Measurements from ENCODE around the gene B3GNT3.
A peak's percentile ranks its signal among the peaks of the same experiment; 100 is the strongest.
"Not testable (repeated sequence)": the region's sequence is repeated elsewhere in the genome, so short reads cannot be mapped to it uniquely, and the experiment has no call there.

Gene B3GNT3

DNA sequence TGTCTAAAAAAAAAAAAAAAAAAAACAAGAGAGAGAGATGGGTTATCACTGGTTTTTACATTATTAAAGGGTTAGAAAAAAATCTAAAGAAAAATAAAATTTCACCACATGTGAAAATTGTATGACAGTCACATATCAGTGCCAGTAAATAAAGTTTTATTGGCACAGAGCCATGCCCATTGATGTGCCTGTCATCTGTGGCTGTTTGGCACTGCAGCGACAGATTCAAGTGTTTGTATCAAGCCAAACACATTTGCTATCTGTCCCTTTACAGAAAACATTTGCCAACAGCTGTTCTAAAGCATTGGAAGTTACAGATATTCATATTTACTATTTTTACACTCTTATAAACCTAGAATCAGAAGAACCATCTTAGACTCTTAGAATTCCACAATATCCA is 27.4 kb upstream of the B3GNT3 start:
- DNase-seq, result no peak

DNA sequence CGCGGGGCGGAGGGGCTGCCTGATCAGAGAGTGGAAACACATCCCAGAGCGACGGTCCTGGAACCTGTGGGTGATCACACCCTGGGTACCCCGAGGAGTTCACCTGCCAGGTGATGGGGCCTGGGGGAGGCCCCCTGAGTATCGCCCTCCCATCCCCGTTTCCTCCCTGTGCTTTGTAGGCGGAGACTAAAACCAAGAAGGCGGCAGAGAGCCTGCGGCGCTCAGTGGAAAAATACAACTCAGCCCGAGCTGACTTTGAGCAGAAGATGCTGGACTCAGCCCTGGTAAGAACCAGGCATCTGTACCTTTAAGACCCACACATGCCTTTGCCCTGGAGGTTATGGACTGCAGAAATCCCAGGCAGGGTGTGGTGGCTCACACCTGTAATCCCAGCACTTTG is 24.3 kb upstream of the B3GNT3 start:
- DNase-seq, result no peak

- DNase-seq, result no peak
These were observed 22.8 kb upstream of the B3GNT3 start for GRCh38 chr19:17772172-17772571.

- peak; percentile 56 for DNase-seq
These were observed 19.6 kb upstream of the B3GNT3 start for GRCh38 chr19:17775245-17775927.

DNA sequence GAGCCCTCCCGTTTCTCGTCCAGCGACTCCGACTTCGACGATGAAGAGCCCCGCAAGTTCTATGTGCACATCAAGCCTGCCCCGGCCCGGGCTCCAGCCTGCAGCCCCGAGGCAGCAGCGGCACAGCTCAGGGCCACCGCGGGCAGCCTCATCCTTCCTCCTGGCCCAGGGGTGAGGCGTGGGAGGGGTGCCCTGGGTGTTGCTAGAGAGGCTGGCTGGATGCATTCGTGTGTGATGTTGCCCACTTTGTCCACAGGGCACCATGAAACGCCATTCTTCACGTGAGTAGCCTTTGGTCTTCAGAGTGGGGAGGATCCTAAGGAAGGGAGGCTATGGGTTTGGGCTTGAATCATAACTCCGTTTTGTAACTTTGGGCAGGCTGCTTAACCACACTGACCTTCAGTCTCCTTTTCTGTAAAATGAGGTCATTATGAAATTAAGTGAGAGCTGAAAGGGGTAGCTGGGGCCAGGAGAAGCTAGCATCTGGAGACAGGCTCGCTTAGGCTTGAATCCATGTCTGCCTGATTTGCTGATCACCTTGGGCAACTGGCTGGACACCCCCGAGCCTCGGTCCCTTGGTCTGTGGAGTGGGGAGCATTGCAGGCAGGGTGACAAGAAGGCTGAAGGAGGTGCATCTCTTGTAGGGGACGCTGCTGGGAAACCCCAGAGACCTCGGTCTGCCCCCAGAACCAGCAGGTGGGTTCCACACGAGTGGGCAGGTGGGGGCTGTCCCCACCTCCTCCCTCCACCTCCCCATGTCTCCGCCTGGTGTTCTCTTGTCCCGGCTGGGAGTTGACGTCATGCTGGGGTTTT is 18.7 kb upstream of the B3GNT3 start:
- DNase-seq, result no peak

GRCh38 chr19:17777840-17778239 is 17.1 kb upstream of the B3GNT3 start:
- DNase-seq, result not testable (repeated sequence)

DNA sequence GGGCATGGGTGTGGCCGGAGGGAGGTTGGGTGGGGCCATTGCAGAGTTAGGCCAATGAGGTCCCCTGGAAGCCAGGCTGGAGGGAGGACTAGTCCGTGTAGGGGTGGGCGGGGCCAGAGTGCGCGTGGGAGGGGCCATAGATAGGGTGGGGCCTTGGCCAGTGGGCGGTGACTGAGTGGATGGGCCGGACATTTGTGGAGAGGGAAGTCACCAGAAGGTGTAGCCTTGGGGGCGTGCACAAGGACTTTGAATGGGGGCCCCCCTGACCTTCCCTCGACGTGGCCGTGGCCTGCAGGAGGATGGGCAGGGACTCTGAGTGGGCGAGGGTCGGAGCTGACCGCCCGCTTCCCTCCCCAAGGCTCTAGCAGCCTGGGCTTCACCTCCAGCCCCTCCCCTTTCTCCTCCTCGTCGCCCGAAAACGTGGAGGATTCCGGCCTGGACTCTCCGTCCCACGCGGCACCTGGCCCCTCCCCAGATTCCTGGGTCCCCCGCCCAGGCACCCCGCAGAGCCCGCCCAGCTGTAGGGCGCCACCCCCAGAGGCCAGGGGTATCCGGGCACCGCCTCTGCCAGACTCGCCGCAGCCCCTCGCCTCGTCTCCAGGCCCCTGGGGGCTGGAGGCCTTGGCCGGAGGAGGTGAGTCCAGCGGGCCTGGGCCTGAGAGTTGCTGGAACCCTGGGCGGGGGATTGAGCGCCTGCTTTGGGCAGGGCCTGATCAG is 16.5 kb upstream of the B3GNT3 start:
- DNase-seq, result peak; percentile 32

GRCh38 chr19:17778968-17779929 is 15.7 kb upstream of the B3GNT3 start:
- no peak for DNase-seq

DNA sequence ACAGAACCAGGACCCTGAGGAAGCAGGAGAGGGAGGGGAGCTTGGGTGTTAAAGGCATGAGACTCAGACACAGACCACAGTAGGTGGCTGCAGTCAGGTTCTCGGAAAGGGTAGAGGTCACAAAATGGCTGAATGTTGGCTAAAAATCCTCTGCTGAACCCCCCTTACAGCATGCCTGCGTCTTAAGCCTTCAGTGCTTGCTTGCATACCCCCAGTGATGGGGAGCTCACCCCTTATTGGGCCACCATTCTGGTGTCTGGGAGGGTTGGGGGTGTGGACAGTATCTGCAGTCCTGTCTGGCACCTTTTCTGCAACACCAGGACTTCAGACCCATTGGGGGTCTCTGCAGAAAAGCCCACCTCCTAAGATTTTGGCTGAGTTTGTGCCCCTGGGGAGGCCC is 14.2 kb upstream of the B3GNT3 start:
- no peak for DNase-seq

GRCh38 chr19:17783721-17784120 is 11.2 kb upstream of the B3GNT3 start:
- not testable (repeated sequence) for DNase-seq

DNA sequence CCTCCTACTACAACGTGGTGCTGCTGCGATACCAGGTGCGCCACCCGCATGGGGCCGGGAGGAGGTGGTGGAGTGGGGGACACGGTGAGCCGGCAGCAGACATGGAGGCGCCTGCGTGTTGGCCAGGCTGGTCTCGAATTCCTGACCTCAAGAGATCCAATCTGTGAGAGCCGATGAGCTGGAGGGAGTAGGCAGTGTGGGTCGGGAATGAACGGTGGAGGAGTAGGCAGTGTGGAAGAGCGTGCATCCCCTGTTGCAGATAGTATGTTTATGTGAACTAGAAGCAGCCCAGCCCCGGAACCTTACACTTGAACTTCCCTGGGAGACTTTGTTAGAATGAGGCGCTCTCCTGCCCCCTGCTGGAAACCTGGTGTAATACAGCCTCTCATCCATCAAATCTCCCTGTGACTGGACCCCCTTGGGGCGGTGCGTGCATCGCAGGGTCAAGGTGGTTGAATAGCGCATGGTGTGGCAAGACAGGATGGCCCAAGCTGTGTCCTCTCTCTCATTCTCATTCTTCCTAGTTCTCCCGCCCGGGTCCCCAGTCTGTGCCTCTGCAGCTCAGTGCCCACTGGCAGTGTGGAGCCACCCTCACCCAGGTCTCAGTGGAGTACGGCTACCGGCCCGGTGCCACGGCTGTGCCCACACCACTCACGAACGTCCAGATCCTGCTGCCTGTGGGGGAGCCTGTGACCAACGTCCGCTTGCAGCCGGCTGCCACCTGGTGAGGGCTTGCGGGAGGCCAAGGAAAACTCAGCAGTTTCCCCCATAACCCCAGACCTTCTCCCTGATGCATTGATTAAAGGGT is 10.5 kb upstream of the B3GNT3 start:
- peak; percentile 74 for DNase-seq

GRCh38 chr19:17787274-17787913 is 7.5 kb upstream of the B3GNT3 start:
- no peak for DNase-seq

DNA sequence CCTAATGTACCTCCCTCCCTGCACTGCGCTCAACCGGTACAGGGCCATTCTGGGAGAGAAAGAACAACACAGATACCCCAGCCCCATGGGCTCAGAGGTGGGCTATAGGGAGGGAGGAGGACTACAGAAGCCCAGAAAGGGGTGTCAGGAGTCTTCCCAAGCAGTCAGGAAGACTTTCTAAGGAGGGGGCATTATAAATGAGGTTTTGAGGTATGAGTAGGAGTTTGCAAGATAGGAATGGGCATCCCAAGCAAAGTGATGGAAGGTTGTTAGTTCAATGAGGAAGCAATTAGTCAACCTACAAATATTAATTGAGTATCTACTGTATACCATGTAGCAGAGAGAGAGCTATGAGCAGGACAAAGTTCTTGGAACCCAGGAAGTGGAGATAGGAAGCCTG is 6.3 kb upstream of the B3GNT3 start:
- no peak for DNase-seq

DNA sequence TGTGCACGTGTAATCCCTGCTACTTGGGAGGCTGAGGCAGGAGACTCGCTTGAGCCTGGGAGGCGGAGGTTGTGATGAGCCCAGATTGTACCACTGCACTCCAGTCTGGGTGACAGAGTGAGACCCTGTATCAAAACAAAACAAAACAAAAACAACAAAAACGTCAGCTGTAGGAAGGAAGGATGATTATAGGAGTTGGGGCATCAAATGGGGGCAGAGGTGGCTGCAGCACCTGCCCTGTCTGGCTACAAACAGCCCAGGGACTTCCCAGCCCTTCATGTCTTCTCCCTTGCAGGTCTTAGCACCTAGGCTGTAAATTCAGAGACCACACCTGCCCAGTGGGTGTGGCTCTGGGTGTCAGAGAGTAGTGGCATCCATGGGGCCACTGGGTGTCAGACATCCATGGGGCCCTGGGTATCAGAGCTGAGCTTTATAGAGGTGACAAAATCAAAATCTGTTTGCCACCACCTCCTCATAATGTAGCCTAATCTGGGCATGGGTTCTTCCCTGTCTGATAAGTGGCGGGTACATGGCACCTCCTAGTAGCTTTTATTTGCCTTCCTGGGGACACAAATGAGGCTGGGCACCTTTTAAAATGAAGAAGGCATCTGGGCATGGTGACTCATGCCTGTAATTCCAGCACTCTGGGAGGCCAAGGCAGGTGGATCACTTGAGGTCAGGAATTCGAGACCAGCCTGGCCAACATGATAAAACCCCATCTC is 4.7 kb upstream of the B3GNT3 start:
- DNase-seq, result no peak

- DNase-seq, result no peak
These were observed 567 bp upstream of the B3GNT3 start for GRCh38 chr19:17794412-17794730.

DNA sequence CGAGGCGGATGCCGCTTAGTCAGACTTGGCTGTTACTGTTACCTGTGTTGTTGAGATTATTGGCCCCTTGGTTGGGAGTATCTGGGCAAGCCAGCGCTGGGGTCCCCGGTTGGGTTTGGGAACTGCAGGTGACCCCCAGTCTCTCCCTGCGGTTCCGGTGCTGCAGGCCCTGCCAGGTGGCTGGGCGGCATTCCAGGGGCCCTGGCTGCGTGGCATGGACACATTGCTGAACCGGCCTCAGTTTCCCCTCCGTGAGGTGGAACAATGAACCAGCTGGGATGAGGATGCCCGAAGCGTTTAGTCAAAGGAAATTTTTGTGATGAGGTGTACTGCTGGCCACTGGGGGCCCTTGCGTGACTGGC is 538 bp downstream of the B3GNT3 start:
- no peak for DNase-seq

DNA sequence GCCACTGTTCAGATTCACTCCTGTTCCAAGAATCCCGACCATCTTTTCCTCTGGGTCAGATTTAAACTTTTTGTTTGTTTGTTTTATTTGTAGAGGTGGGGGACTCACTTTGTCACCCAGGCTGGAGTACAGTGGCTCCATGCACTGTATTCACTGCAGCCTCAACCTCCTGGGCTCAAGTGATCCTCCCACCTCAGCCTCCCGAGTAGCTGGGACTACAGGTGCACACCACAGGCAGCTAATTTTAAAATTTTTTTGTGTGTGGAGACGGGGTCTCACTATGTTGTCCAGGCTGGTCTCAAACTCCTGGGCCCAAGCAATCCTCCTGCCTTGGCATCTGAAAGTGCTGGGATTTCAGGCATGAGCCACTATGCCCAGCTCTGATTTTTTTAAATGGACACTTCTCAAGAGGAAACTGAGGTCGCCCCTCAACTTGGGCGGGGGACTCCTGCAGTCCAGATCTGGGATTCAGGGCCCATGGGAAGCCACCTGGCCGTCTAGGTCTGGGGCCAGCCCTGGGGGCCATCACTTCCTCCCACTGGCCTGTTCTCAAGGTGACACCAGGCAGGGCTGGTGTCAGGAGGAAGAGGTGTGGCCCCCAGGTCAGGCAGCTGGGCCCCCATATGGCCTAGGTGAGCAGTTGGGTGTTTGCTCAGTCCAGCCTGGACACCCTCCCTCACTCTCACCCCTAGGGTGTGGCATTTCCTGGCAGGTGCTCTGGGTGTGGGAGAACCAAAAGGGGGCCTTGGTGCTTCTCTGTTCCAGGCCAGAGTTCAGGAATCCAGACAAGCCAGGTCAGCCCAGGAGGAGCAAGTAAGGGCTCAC is 1.3 kb downstream of the B3GNT3 start:
- DNase-seq, result no peak

DNA sequence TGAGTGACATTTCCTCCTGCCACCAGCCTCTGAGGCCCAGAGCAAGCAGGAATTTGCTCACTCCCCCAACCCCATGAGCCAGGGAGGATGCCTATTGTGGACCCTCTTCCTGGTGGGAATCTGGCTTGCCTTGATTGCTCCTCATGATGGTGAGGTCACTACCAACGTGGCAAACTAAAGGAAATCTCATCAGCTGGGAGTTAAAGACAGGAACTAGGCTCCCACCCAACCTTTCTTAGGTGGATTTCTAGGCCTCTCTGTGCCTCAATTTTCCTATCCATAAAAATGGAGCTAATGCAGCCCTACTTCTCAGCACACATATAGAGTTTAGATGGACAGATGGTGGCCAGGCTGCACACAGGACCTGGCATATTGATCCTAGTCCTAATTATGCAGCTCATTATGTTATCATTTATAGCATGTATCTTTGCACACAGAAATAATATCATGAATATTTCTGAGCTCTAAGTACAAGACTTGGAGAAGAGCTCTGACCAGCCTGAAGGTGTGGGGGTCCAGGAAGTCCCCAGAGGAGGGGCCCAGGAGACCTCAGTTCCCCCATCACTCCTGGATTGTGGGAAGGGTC is 2.0 kb downstream of the B3GNT3 start:
- DNase-seq, result no peak

- no peak for DNase-seq
These were observed 2.7 kb downstream of the B3GNT3 start for GRCh38 chr19:17797424-17798201.

Data from activated T-cell treated with anti-CD3 and anti-CD28 coated beads, Interleukin-2, amount 50 U/mL, for 1 hour (primary cell).